Gastrocnemius medialis (tissue), 4 donors: Measurements from ENCODE around the gene FBRSL1. TPM values are rescaled to one million over a fixed set of nuclear protein-coding genes. Genes with fewer than 3 reads are reported as not detected.
"Not testable (repeated sequence)": the region's sequence is repeated elsewhere in the genome, so short reads cannot be mapped to it uniquely, and the experiment has no call there.

Source experiments
- ATAC-seq, 2 donors: fragments of 150-250 bp; one replicate each; pipeline ENCODE4 v1.9.1; 2016
- DNase-seq, 2 donors: peaks; one replicate each; pipeline ENCODE4 v3.0.0-alpha.2; 2019
- H3K27ac ChIP-seq, 4 donors: fragments of 200-600 bp; sonication (generic); 1 replicate in 1 of 4; 2 replicates in 3 of 4; pipeline ENCODE4 v1.5.1; 2016 to 2018; ENCODE audit warnings: mild to moderate bottlenecking in 2 of 4, moderate library complexity in 1 of 4
- H3K27me3 ChIP-seq, 3 donors: fragments of 200-600 bp; sonication (generic) in 2 of 3; 1 replicate in 1 of 3; 2 replicates in 2 of 3; pipeline versions ENCODE4 v1.5.1 to v1.6.0; 2016 to 2019; ENCODE audit warnings: mild to moderate bottlenecking in 1 of 3, moderate library complexity in 1 of 3
- H3K36me3 ChIP-seq, 2 donors: fragments of 200-600 bp; sonication (generic) in 1 of 2; one replicate each; pipeline ENCODE4 v1.5.1; 2017 to 2018
- H3K4me1 ChIP-seq, 2 donors: fragments of 200-600 bp; sonication (generic) in 1 of 2; one replicate each; pipeline ENCODE4 v1.5.1; 2016 to 2017; ENCODE audit warnings: mild to moderate bottlenecking in 2 of 2
- H3K4me3 ChIP-seq, 4 donors: fragments of 200-600 bp; sonication (generic) in 3 of 4; 1 replicate in 1 of 4; 2 replicates in 3 of 4; pipeline ENCODE4 v1.5.1; 2016 to 2019; ENCODE audit warnings: mild to moderate bottlenecking in 2 of 4
- H3K9me3 ChIP-seq, 3 donors: fragments of 200-600 bp; sonication (generic) in 2 of 3; 1 replicate in 1 of 3; 2 replicates in 2 of 3; pipeline ENCODE4 v1.5.1; 2016 to 2019
- CTCF ChIP-seq, 5 experiments: fragments of 450-650 bp in 3 of 5; fragments of 200-600 bp in 2 of 5; sonication (generic) in 2 of 5; IDR thresholded peaks in 4 of 5; conservative IDR thresholded peaks in 1 of 5; 1 replicate in 4 of 5; 2 replicates in 1 of 5; pipeline ENCODE4 v1.5.1; 2016 to 2019; ENCODE audit warnings: antibody characterized with exemption in 5 of 5, mild to moderate bottlenecking in 3 of 5, moderate library complexity in 3 of 5
- POLR2A ChIP-seq, 2 donors: fragments of 450-650 bp; IDR thresholded peaks; one replicate each; pipeline ENCODE4 v1.6.1; 2017; ENCODE audit warnings: antibody characterized with exemption in 2 of 2, mild to moderate bottlenecking in 2 of 2, moderate library complexity in 2 of 2
- in situ Hi-C, 4 donors: fragments of 200-750 bp; cut with MboI; loops; one replicate each; pipeline versions ENCODE4 v1.15.0 to v1.8.0; 2017; ENCODE audit warnings: low sequenced_read_pairs in 4 of 4
- intact Hi-C: fragments of 100-400 bp; cut with DNase I; formaldehyde crosslinking; loops from one replicate; pipeline ENCODE4 v1.15.1; 2023; ENCODE audit warnings: low total_unique reads
- total RNA-seq, 4 donors: library from RNA; depleted of rRNA; stranded (reverse); fragments of >200 nt; gene quantifications; one replicate each; pipeline versions ENCODE4 v1.1.0 to v1.2.3, GENCODE V29; 2016

The FBRSL1 gene
- total RNA-seq, 4 donors from 2014 or later, result 8.4 to 29.4 (median 22.8) TPM

- Histone ChIP-seq H3K27me3 (no peaks in the 10 kb centered on the region), H3K9me3 (no peaks in the 10 kb centered on the region), H3K4me3 (no peak overlapping the region), H3K36me3 (no peaks in the 10 kb centered on the region), H3K27ac (no peak overlapping the region), H3K4me1 (no peaks in the 10 kb centered on the region)
- TF ChIP-seq POLR2A (IDR thresholded peaks at IDR 0.05), result no peak
- TF ChIP-seq CTCF (IDR thresholded peaks at IDR 0.05 in 4 of 5, conservative IDR thresholded peaks at IDR 0.05 in 1 of 5), result no peak
- no peak for ATAC-seq
- in situ Hi-C loops, result loop anchor here in 1 of 4 donors (25.0 kb wide), 1 partner anchor 117 kb away; no protein-coding TSS in a partner anchor
- no peak for DNase-seq
- intact Hi-C loops, result no loop called here
Measured at GRCh38 chr12:132529156-132529839, 39.3 kb downstream of the FBRSL1 start.

- intact Hi-C loops (no loop called here), in situ Hi-C loops (loop anchor here in 2 of 4 donors (10.0 to 25.0 kb wide), 2 partner anchors 105 to 118 kb away; no protein-coding TSS in a partner anchor)
- H3K9me3 ChIP-seq, result no peaks in the 10 kb centered on the region
- no peaks in the 10 kb centered on the region for H3K4me1 ChIP-seq
- H3K27ac ChIP-seq, result no peak overlapping the region
- no peak overlapping the region for H3K4me3 ChIP-seq
- DNase-seq (no peak), ATAC-seq (no peak)
- TF ChIP-seq CTCF (IDR thresholded peaks at IDR 0.05 in 4 of 5, conservative IDR thresholded peaks at IDR 0.05 in 1 of 5) (no peak), POLR2A (IDR thresholded peaks at IDR 0.05) (no peak)
- H3K36me3 ChIP-seq, result no peaks in the 10 kb centered on the region
- no peaks in the 10 kb centered on the region for H3K27me3 ChIP-seq
Measured at GRCh38 chr12:132529906-132530305, 40.0 kb downstream of the FBRSL1 start.

GRCh38 chr12:132530447-132530846 is 40.5 kb downstream of the FBRSL1 start:
- no peak for DNase-seq
- H3K36me3 ChIP-seq, result no peaks in the 10 kb centered on the region
- TF ChIP-seq POLR2A (IDR thresholded peaks at IDR 0.05) (no peak), CTCF (IDR thresholded peaks at IDR 0.05 in 4 of 5, conservative IDR thresholded peaks at IDR 0.05 in 1 of 5) (no peak)
- ATAC-seq, result no peak
- no peak overlapping the region for H3K27ac ChIP-seq
- in situ Hi-C loops (loop anchor here in 2 of 4 donors (10.0 to 25.0 kb wide), 2 partner anchors 106 to 118 kb away; no protein-coding TSS in a partner anchor), intact Hi-C loops (no loop called here)
- H3K4me1 ChIP-seq, result no peaks in the 10 kb centered on the region
- H3K27me3 ChIP-seq, result no peaks in the 10 kb centered on the region
- no peaks in the 10 kb centered on the region for H3K9me3 ChIP-seq
- no peak overlapping the region for H3K4me3 ChIP-seq

GRCh38 chr12:132530851-132531250 is 40.9 kb downstream of the FBRSL1 start:
- H3K4me1 ChIP-seq, result no peaks in the 10 kb centered on the region
- H3K36me3 ChIP-seq, result no peaks in the 10 kb centered on the region
- intact Hi-C loops (no loop called here), in situ Hi-C loops (loop anchor here in 2 of 4 donors (10.0 to 25.0 kb wide), 2 partner anchors 106 to 119 kb away; no protein-coding TSS in a partner anchor)
- DNase-seq, result no peak
- no peak overlapping the region for H3K4me3 ChIP-seq
- ATAC-seq, result no peak
- no peaks in the 10 kb centered on the region for H3K9me3 ChIP-seq
- TF ChIP-seq POLR2A (IDR thresholded peaks at IDR 0.05) (no peak), CTCF (IDR thresholded peaks at IDR 0.05 in 4 of 5, conservative IDR thresholded peaks at IDR 0.05 in 1 of 5) (no peak)
- no peaks in the 10 kb centered on the region for H3K27me3 ChIP-seq
- H3K27ac ChIP-seq, result no peak overlapping the region

- in situ Hi-C loops, result loop anchor here in 2 of 4 donors (10.0 to 25.0 kb wide), 2 partner anchors 108 to 121 kb away; no protein-coding TSS in a partner anchor
- H3K9me3 ChIP-seq, DNase-seq, ATAC-seq, H3K27me3 ChIP-seq, H3K36me3 ChIP-seq, H3K4me1 ChIP-seq, H3K4me3 ChIP-seq, intact Hi-C loops, H3K27ac ChIP-seq: not testable (repeated sequence)
Measured at GRCh38 chr12:132532711-132533583, 43.0 kb downstream of the FBRSL1 start.
